T-helper 17 cell (primary cell): Measurements from ENCODE around the gene PGLYRP2. TPM values are rescaled to one million over a fixed set of nuclear protein-coding genes. Genes with fewer than 3 reads are reported as not detected.
A peak's percentile ranks its signal among the peaks of the same experiment; 100 is the strongest.

Source experiments
- ATAC-seq: fragments of 150-1000 bp; cut with Tn5 transposase; 2 replicates; pipeline ENCODE4 v1.10.0; 2021; ENCODE audit warnings: mild to moderate bottlenecking, moderate library complexity
- DNase-seq, 3 donors: peaks; one replicate each; pipeline versions ENCODE4 v3.0.0 to v3.0.0-alpha.2; 2020 to 2021
- H3K9me3 ChIP-seq: one replicate; pipeline ENCODE4 v1.7.0; 2013; ENCODE audit warnings: low read length, mild to moderate bottlenecking; ENCODE audit not compliant: control insufficient read depth, poor library complexity, severe bottlenecking
- H3K27ac Mint-ChIP-seq: one replicate; pipeline ENCODE4 v1.8.0; 2022; ENCODE audit warnings: mild to moderate bottlenecking, moderate library complexity, mixed read lengths
- H3K27me3 Mint-ChIP-seq: one replicate; pipeline ENCODE4 v1.8.0; 2022; ENCODE audit warnings: mixed read lengths
- H3K36me3 Mint-ChIP-seq: one replicate; pipeline ENCODE4 v1.8.0; 2022; ENCODE audit warnings: low read depth, mixed read lengths
- H3K4me1 Mint-ChIP-seq: one replicate; pipeline ENCODE4 v1.8.0; 2022; ENCODE audit warnings: mild to moderate bottlenecking, mixed read lengths
- H3K4me3 Mint-ChIP-seq: one replicate; pipeline ENCODE4 v1.8.0; 2022; ENCODE audit warnings: mild to moderate bottlenecking, moderate library complexity, mixed read lengths
- total RNA-seq, 4 donors: library from RNA in 2 of 4; stranded (reverse) in 2 of 4; gene quantifications; one replicate each; pipeline ENCODE4 v1.2.3 and lab custom pipeline; 2022 to 2026

PGLYRP2 gene
- total RNA-seq, 2 donors from 2014 or later, result not detected

- no peak overlapping the region for H3K27ac Mint-ChIP-seq
- peaks cover 8% of the 10 kb centered on the region for H3K4me1 Mint-ChIP-seq
- no peak overlapping the region for H3K4me3 Mint-ChIP-seq
- H3K36me3 Mint-ChIP-seq, result peaks cover 8% of the 10 kb centered on the region
- no peaks in the 10 kb centered on the region for H3K9me3 ChIP-seq
- no peaks in the 10 kb centered on the region for H3K27me3 Mint-ChIP-seq
- ATAC-seq (no peak), DNase-seq (no peak)
Measured at GRCh38 chr19:15425321-15425950, 53.9 kb downstream of the PGLYRP2 start.

- ATAC-seq, result no peak
- no peaks in the 10 kb centered on the region for H3K27me3 Mint-ChIP-seq
- peaks cover 8% of the 10 kb centered on the region for H3K36me3 Mint-ChIP-seq
Measured at GRCh38 chr19:15424692-15425272, 54.5 kb downstream of the PGLYRP2 start.

GRCh38 chr19:15424121-15424520, 55.2 kb downstream of the PGLYRP2 start:
- Mint-ChIP-seq H3K4me1 (peaks cover 14% of the 10 kb centered on the region), H3K27me3 (no peaks in the 10 kb centered on the region), H3K27ac (no peak overlapping the region), H3K4me3 (no peak overlapping the region), H3K36me3 (peaks cover 8% of the 10 kb centered on the region)
- H3K9me3 ChIP-seq, result no peaks in the 10 kb centered on the region
- ATAC-seq (no peak), DNase-seq (no peak)

More at GRCh38 chr19:15424692-15425272, 54.5 kb downstream of the PGLYRP2 start:
- Mint-ChIP-seq H3K4me3 (no peak overlapping the region), H3K27ac (no peak overlapping the region), H3K4me1 (peaks cover 9% of the 10 kb centered on the region)
- DNase-seq, result no peak
- no peaks in the 10 kb centered on the region for H3K9me3 ChIP-seq

GRCh38 chr19:15423130-15423529, 56.2 kb downstream of the PGLYRP2 start:
- no peak for DNase-seq
- no peak overlapping the region for H3K4me3 Mint-ChIP-seq
- no peak overlapping the region for H3K27ac Mint-ChIP-seq
- peaks cover 8% of the 10 kb centered on the region for H3K36me3 Mint-ChIP-seq
- peaks cover 19% of the 10 kb centered on the region for H3K4me1 Mint-ChIP-seq
- no peaks in the 10 kb centered on the region for H3K27me3 Mint-ChIP-seq
- H3K9me3 ChIP-seq, result no peaks in the 10 kb centered on the region
- ATAC-seq, result no peak

- H3K27ac Mint-ChIP-seq, result no peak overlapping the region
- no peak for DNase-seq
- peaks cover 8% of the 10 kb centered on the region for H3K36me3 Mint-ChIP-seq
- no peaks in the 10 kb centered on the region for H3K9me3 ChIP-seq
- H3K4me3 Mint-ChIP-seq, result no peak overlapping the region
- H3K4me1 Mint-ChIP-seq, result peaks cover 25% of the 10 kb centered on the region
- no peak for ATAC-seq
- no peaks in the 10 kb centered on the region for H3K27me3 Mint-ChIP-seq
Measured at GRCh38 chr19:15422296-15423075, 56.8 kb downstream of the PGLYRP2 start.

- ATAC-seq (no peak), DNase-seq (no peak)
- Mint-ChIP-seq H3K27ac (no peak overlapping the region), H3K36me3 (peaks cover 8% of the 10 kb centered on the region), H3K27me3 (no peaks in the 10 kb centered on the region), H3K4me1 (peaks cover 28% of the 10 kb centered on the region), H3K4me3 (no peak overlapping the region)
- no peaks in the 10 kb centered on the region for H3K9me3 ChIP-seq
Measured at GRCh38 chr19:15421721-15422260, 57.5 kb downstream of the PGLYRP2 start.

GRCh38 chr19:15421136-15421695, 58.1 kb downstream of the PGLYRP2 start:
- peaks cover 29% of the 10 kb centered on the region for H3K4me1 Mint-ChIP-seq
- H3K4me3 Mint-ChIP-seq, result no peak overlapping the region
- no peaks in the 10 kb centered on the region for H3K9me3 ChIP-seq
- ATAC-seq (no peak), DNase-seq (no peak)
- no peaks in the 10 kb centered on the region for H3K27me3 Mint-ChIP-seq
- no peak overlapping the region for H3K27ac Mint-ChIP-seq
- peaks cover 4% of the 10 kb centered on the region for H3K36me3 Mint-ChIP-seq

GRCh38 chr19:15419413-15420025, 59.8 kb downstream of the PGLYRP2 start:
- DNase-seq, result no peak
- Mint-ChIP-seq H3K27me3 (no peaks in the 10 kb centered on the region), H3K4me3 (peak overlapping the region; percentile 100), H3K27ac (peak overlapping the region; percentile 93), H3K36me3 (peaks cover 2% of the 10 kb centered on the region), H3K4me1 (peaks cover 34% of the 10 kb centered on the region)
- no peaks in the 10 kb centered on the region for H3K9me3 ChIP-seq
- no peak for ATAC-seq

Other genes with a start within 250 kb of the PGLYRP2 start
- not detected for gene EPHX3, start 247.1 kb downstream of the PGLYRP2 start, total RNA-seq
- gene BRD4, start 147.0 kb downstream of the PGLYRP2 start, total RNA-seq, result 100 to 1,000 TPM; 120 to 123 TPM
- gene AKAP8, start 99.7 kb downstream of the PGLYRP2 start, total RNA-seq, result 10 to 100 TPM; 87.6 to 90.2 TPM
- gene AKAP8L, start 60.5 kb downstream of the PGLYRP2 start, total RNA-seq, result 100 to 1,000 TPM; 116 to 123 TPM
- 10 to 100 TPM; 17.1 to 19.2 TPM for gene WIZ, start 29.5 kb downstream of the PGLYRP2 start, total RNA-seq
- gene RASAL3, start 15.0 kb downstream of the PGLYRP2 start, total RNA-seq, result 100 to 1,000 TPM; 103 to 121 TPM
- gene CYP4F22, start 29.0 kb upstream of the PGLYRP2 start, total RNA-seq, result 1 to 10 TPM in 1 of 2 donors, under 1 TPM in 1; 0.44 to 1.4 TPM
- gene CYP4F8, start 135.7 kb upstream of the PGLYRP2 start, total RNA-seq, result not detected
- under 1 TPM in 1 of 2 donors, not detected in 1; 0.22 TPM for gene CYP4F3, start 161.4 kb upstream of the PGLYRP2 start, total RNA-seq
- gene CYP4F12, start 193.6 kb upstream of the PGLYRP2 start, total RNA-seq, result 1 to 10 TPM; 1.9 to 5.2 TPM
- not detected for gene OR10H2, start 248.5 kb upstream of the PGLYRP2 start, total RNA-seq